ENCODE results near the gene IQCF2. TPM values are rescaled to one million over a fixed set of nuclear protein-coding genes. Genes with fewer than 3 reads are reported as not detected.

Gene IQCF2
- total and polyA plus RNA-seq, 7 experiments from 2014 or later, result not detected

DNA sequence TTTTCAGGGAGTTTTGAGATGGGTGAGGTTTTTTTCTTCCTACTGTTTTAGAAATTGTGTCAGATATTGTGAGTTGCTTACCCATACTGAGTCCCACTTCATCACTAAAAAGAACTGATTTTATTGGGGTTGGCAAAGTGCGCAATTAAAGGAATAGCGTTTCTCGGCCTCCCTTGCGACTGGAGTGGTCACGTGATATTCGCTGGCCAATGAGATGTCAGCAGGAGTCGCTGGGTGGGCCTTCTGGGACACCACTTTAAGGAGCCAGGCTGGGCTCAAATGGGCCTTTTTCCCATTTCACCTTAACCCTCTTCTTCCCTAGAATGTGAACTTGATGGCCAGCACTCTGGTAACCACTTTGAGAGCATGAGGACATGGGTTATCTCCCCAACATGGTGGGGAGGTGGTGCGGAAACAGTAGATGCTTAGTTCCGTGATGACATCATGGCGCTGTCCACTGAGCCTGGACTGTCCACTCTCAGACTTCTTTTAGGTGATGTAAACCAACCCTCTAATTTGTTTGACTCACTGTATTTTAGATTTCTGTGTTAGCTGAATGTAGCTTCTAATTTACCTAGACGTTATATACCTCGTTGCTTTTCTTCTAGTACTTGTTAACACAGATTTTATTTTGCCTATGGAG is 27.2 kb downstream of the IQCF2 start:
- H3K9me3 ChIP-seq (ENCODE audit: control insufficient read depth in 2 of 3, low read length in 3 of 3), result no peaks in the 10 kb centered on the region
- no peaks in the 10 kb centered on the region for H3K4me1 ChIP-seq (ENCODE audit: control insufficient read depth in 2 of 2, insufficient read depth in 2 of 2, low read length in 2 of 2)
- Mint-ChIP-seq H3K9me3 (no peaks in the 10 kb centered on the region), H3K4me3 (no peak overlapping the region), H3K36me3 (no peaks in the 10 kb centered on the region), H3K27ac (no peak overlapping the region), H3K4me1 (peaks cover 0 to 16% (median 8%) of the 10 kb centered on the region in 7 donors), H3K27me3 (peaks cover 5 to 24% (median 16%) of the 10 kb centered on the region in 5 donors)
- H3K27ac ChIP-seq (ENCODE audit: low read depth, low read length), result no peak overlapping the region
- ChIA-PET CTCF (interaction anchor here (0.6 kb wide), 1 partner anchor 790 kb away, joined by 3 read pairs; no protein-coding TSS in a partner anchor), POLR2A (no interaction called here)
- intact Hi-C loops (cut with micrococcal nuclease), result no loop called here
- peaks cover 0 to 3% of the 10 kb centered on the region in 2 donors for H3K27me3 ChIP-seq (ENCODE audit: control insufficient read depth in 2 of 2, insufficient read depth in 2 of 2, low read length in 2 of 2)
- no peaks in the 10 kb centered on the region for H3K36me3 ChIP-seq (ENCODE audit: control insufficient read depth in 2 of 3, insufficient read depth in 3 of 3, low read length in 3 of 3)
- no peak overlapping the region for H3K4me3 ChIP-seq (ENCODE audit: low read length)
- ATAC-seq (no peak), DNase-seq (no peak)

DNA sequence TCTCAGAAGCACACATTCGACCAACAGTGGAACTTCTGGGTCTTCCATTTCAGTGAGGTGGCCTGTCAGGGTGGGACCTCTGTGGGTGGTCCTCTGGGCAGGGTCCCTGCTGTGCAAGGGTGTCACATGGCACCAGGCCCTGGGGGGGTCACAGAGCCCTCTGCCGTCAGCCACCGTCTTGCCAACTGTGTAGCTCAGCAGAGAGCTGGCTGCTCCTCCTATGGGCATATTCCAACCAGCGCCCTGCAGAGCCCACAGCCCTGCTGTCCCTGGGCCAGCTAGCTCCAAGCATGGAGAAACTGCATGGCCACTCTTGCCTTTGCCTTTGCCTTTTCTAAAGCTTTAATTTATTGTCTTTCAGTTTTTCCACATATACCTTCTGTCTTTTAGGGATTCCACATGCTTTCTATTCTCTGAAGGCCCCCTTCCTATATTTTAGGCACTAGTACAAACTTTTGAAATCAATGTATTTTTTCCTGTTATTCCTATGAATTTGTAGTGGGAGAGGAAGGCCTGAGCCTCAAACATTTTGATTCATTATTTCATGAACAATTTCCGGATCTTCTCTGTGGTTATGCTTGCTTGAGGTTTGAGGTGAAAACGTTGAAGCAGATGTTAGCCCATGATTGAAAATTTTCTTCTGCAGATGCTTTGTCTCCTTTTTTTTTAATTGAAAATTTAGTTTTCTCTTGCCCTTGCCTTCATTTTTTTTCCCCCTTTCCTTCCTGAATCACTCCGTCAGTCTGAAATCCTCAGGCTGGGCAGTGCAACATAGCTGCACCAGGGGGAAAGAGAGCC is 30.0 kb downstream of the IQCF2 start:
- DNase-seq (no peak), ATAC-seq (no peak)
- Histone ChIP-seq H3K9me3 (ENCODE audit: control insufficient read depth in 2 of 3, low read length in 3 of 3) (no peaks in the 10 kb centered on the region), H3K27me3 (ENCODE audit: control insufficient read depth in 2 of 2, insufficient read depth in 2 of 2, low read length in 2 of 2) (no peaks in the 10 kb centered on the region), H3K27ac (ENCODE audit: low read depth, low read length) (no peak overlapping the region), H3K36me3 (ENCODE audit: control insufficient read depth in 2 of 3, insufficient read depth in 3 of 3, low read length in 3 of 3) (no peaks in the 10 kb centered on the region), H3K4me3 (ENCODE audit: low read length) (no peak overlapping the region), H3K4me1 (ENCODE audit: control insufficient read depth in 2 of 2, insufficient read depth in 2 of 2, low read length in 2 of 2) (no peaks in the 10 kb centered on the region)
- intact Hi-C loops (cut with micrococcal nuclease), result no loop called here
- Mint-ChIP-seq H3K4me1 (peaks cover 0 to 16% (median 8%) of the 10 kb centered on the region in 7 donors), H3K4me3 (no peak overlapping the region), H3K27ac (no peak overlapping the region), H3K36me3 (no peaks in the 10 kb centered on the region), H3K27me3 (peaks cover 9 to 25% (median 17%) of the 10 kb centered on the region in 5 donors), H3K9me3 (peaks cover 0 to under 1% (median 0%) of the 10 kb centered on the region in 11 donors)
- CTCF ChIA-PET, result no interaction called here
- POLR2A ChIA-PET, result no interaction called here

DNA sequence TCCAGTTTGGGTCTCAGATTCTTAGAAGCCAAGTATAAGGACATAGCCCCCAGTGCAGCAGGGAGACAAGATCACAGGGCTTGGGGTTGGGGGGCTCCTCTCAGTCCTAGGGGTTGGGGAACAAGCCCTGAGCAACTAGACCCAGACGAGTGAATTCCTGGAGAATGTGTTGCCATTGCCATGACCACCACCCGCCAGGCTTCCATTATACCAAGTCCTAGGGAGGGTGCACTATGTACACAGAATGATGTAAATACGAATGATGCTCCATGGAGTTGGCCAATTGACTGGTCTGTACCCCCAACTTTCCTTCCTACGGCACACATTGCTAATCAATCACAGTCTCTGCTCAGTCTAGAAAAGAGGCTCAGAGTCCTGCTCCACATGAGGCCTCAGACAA is 33.0 kb downstream of the IQCF2 start:
- Mint-ChIP-seq H3K4me3 (no peak overlapping the region), H3K4me1 (peaks cover 0 to 16% (median 8%) of the 10 kb centered on the region in 7 donors), H3K36me3 (no peaks in the 10 kb centered on the region), H3K27me3 (peaks cover 19 to 39% (median 32%) of the 10 kb centered on the region in 5 donors), H3K9me3 (peaks cover 0 to 1% (median 0%) of the 10 kb centered on the region in 11 donors), H3K27ac (no peak overlapping the region)
- ChIA-PET CTCF (no interaction called here), POLR2A (no interaction called here)
- no peaks in the 10 kb centered on the region for H3K36me3 ChIP-seq (ENCODE audit: control insufficient read depth in 2 of 3, insufficient read depth in 3 of 3, low read length in 3 of 3)
- intact Hi-C loops (cut with micrococcal nuclease), result no loop called here
- DNase-seq, result no peak
- H3K4me1 ChIP-seq (ENCODE audit: control insufficient read depth in 2 of 2, insufficient read depth in 2 of 2, low read length in 2 of 2), result no peaks in the 10 kb centered on the region
- H3K27me3 ChIP-seq (ENCODE audit: control insufficient read depth in 2 of 2, insufficient read depth in 2 of 2, low read length in 2 of 2), result no peaks in the 10 kb centered on the region
- H3K27ac ChIP-seq (ENCODE audit: low read depth, low read length), result no peak overlapping the region
- no peak for ATAC-seq
- no peaks in the 10 kb centered on the region for H3K9me3 ChIP-seq (ENCODE audit: control insufficient read depth in 2 of 3, low read length in 3 of 3)
- H3K4me3 ChIP-seq (ENCODE audit: low read length), result no peak overlapping the region

DNA sequence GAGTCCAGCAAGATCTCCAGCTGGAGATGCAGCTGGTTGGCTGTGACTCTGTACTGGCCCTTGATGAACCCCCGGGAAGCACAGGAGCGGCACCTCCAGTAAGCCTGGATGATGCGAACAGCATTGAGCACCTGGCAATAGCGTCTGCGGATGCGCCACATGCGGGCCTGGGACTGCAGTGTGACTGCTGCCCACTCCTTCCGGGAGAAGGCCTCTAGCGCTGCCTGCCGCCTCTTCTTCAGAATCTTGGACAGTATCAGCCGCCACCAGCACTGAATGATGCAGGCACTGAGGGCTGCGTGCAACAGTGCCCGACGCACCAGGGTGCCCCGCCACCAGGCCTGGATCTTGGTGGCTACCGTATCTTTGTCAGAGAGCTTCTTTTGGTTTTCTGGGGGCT is 33.5 kb downstream of the IQCF2 start:
- no peaks in the 10 kb centered on the region for H3K36me3 Mint-ChIP-seq
- ChIA-PET POLR2A (no interaction called here), CTCF (no interaction called here)
- Histone ChIP-seq H3K9me3 (ENCODE audit: control insufficient read depth in 2 of 3, low read length in 3 of 3) (no peaks in the 10 kb centered on the region), H3K27ac (ENCODE audit: low read depth, low read length) (no peak overlapping the region), H3K4me1 (ENCODE audit: control insufficient read depth in 2 of 2, insufficient read depth in 2 of 2, low read length in 2 of 2) (no peaks in the 10 kb centered on the region), H3K36me3 (ENCODE audit: control insufficient read depth in 2 of 3, insufficient read depth in 3 of 3, low read length in 3 of 3) (no peaks in the 10 kb centered on the region), H3K4me3 (ENCODE audit: low read length) (no peak overlapping the region), H3K27me3 (ENCODE audit: control insufficient read depth in 2 of 2, insufficient read depth in 2 of 2, low read length in 2 of 2) (no peaks in the 10 kb centered on the region)
- peaks cover 0 to 16% (median 8%) of the 10 kb centered on the region in 7 donors for H3K4me1 Mint-ChIP-seq
- peaks cover 0 to 1% (median 0%) of the 10 kb centered on the region in 11 donors for H3K9me3 Mint-ChIP-seq
- no peak for ATAC-seq
- no peak for DNase-seq
- no peak overlapping the region for H3K27ac Mint-ChIP-seq
- intact Hi-C loops (cut with micrococcal nuclease), result no loop called here
- no peak overlapping the region for H3K4me3 Mint-ChIP-seq
- peaks cover 20 to 38% (median 32%) of the 10 kb centered on the region in 5 donors for H3K27me3 Mint-ChIP-seq

DNA sequence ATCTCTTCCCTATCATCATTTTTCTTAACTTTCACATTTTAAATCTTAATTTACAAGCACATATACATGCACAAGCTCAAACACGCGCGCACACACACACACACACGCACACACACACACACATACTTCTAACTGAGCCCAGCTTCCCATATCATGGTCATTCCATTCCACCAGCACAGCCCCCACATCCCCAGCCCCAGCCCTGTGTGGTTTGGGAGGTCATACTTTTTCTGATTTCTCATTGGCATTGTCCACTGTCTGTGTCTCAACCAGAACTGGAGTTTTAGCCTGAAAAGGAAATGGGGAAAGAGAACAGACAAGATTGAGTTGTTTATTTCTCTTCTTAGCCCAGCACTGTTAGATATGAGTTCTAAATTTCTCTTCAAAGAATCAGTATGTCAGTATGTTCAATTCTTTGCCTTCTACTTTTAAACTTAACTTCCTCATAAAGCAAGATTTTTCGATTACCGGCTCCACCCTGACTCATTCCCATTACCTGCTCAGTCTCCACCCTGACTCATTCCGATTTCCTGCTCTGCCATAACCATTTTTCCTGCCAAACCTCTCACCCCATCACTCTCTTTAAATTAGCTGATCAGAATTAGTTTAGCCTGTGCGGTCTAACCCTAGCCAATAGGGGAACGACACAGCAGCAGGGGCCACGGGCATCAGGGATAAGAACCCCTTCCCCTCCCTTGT is 35.3 kb downstream of the IQCF2 start:
- H3K36me3 ChIP-seq (ENCODE audit: control insufficient read depth in 2 of 3, insufficient read depth in 3 of 3, low read length in 3 of 3), result no peaks in the 10 kb centered on the region
- no peaks in the 10 kb centered on the region for H3K4me1 ChIP-seq (ENCODE audit: control insufficient read depth in 2 of 2, insufficient read depth in 2 of 2, low read length in 2 of 2)
- H3K4me3 ChIP-seq (ENCODE audit: low read length), result no peak overlapping the region
- H3K4me3 Mint-ChIP-seq, result no peak overlapping the region
- no peak for ATAC-seq
- no peaks in the 10 kb centered on the region for H3K36me3 Mint-ChIP-seq
- peaks cover 0 to 1% (median 0%) of the 10 kb centered on the region in 11 donors for H3K9me3 Mint-ChIP-seq
- DNase-seq, result no peak
- peaks cover 0 to 6% (median 4%) of the 10 kb centered on the region in 7 donors for H3K4me1 Mint-ChIP-seq
- peak overlapping the region in 1 of 9 donors; percentile 39 for H3K27ac Mint-ChIP-seq
- no peaks in the 10 kb centered on the region for H3K27me3 ChIP-seq (ENCODE audit: control insufficient read depth in 2 of 2, insufficient read depth in 2 of 2, low read length in 2 of 2)
- ChIA-PET POLR2A (no interaction called here), CTCF (no interaction called here)
- no peaks in the 10 kb centered on the region for H3K9me3 ChIP-seq (ENCODE audit: control insufficient read depth in 2 of 3, low read length in 3 of 3)
- no peak overlapping the region for H3K27ac ChIP-seq (ENCODE audit: low read depth, low read length)
- intact Hi-C loops (cut with micrococcal nuclease), result no loop called here
- peaks cover 18 to 40% (median 34%) of the 10 kb centered on the region in 5 donors for H3K27me3 Mint-ChIP-seq

DNA sequence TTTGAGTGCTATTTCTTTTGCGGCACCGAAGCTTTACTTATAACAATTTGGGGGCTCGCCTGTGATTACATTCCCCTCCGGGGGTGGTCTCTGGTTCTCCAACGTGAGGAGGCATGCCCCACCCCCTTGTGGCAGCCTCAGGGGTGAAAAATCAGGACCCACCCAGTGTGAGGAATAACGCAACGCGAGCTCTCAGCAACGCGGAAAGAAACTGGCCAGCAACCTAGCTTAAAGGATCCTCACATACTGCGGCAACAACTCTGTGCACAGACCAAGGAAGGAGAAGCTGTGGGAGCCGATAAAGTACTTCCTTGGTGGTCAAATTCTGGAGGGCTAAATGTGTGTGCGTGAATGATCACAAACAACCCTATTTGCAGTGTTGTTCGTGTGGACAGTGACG is 36.0 kb downstream of the IQCF2 start:
- Mint-ChIP-seq H3K4me3 (no peak overlapping the region), H3K27me3 (peaks cover 15 to 37% (median 37%) of the 10 kb centered on the region in 5 donors), H3K27ac (no peak overlapping the region), H3K9me3 (peaks cover 0 to 1% (median 0%) of the 10 kb centered on the region in 11 donors), H3K4me1 (no peaks in the 10 kb centered on the region), H3K36me3 (peaks cover 0 to 2% (median 0%) of the 10 kb centered on the region in 5 donors)
- DNase-seq (no peak), ATAC-seq (no peak)
- intact Hi-C loops (cut with micrococcal nuclease), result no loop called here
- no peaks in the 10 kb centered on the region for H3K9me3 ChIP-seq (ENCODE audit: control insufficient read depth in 2 of 3, low read length in 3 of 3)
- CTCF ChIA-PET, result no interaction called here
- no peaks in the 10 kb centered on the region for H3K36me3 ChIP-seq (ENCODE audit: control insufficient read depth in 2 of 3, insufficient read depth in 3 of 3, low read length in 3 of 3)
- no peaks in the 10 kb centered on the region for H3K27me3 ChIP-seq (ENCODE audit: control insufficient read depth in 2 of 2, insufficient read depth in 2 of 2, low read length in 2 of 2)
- H3K4me1 ChIP-seq (ENCODE audit: control insufficient read depth in 2 of 2, insufficient read depth in 2 of 2, low read length in 2 of 2), result no peaks in the 10 kb centered on the region
- no peak overlapping the region for H3K4me3 ChIP-seq (ENCODE audit: low read length)
- no peak overlapping the region for H3K27ac ChIP-seq (ENCODE audit: low read depth, low read length)
- POLR2A ChIA-PET, result no interaction called here
